A172 (cell line): ENCODE measurements around the gene PPM1G. TPM values are rescaled to one million over a fixed set of nuclear protein-coding genes. Genes with fewer than 3 reads are reported as not detected.

Experiments used
- DNase-seq: peaks from one replicate; pipeline ENCODE4 v3.0.0-alpha.2; 2015; ENCODE audit warnings: low spot score
- total RNA-seq: library from RNA; depleted of rRNA; stranded (reverse); fragments of >200 nt; shearing (Covaris generic); gene quantifications from 2 replicates; pipeline ENCODE4 v1.2.3, GENCODE V29; 2014; rRNA removed

Gene PPM1G
- total RNA-seq, 1 experiment from 2014 or later, result 200 TPM

- no peak for DNase-seq
Observed at GRCh38 chr2:27335311-27335710, 74.1 kb downstream of the PPM1G start.

Other genes with a start within 250 kb of the PPM1G start
- 191 and 231 TPM in 2 replicates for gene ATRAID, start 197.6 kb downstream of the PPM1G start, total RNA-seq
- gene SLC5A6, start 197.3 kb downstream of the PPM1G start, total RNA-seq, result 41.8 and 67.4 TPM in 2 replicates
- 27.5 and 30.9 TPM in 2 replicates for gene CAD, start 192.2 kb downstream of the PPM1G start, total RNA-seq
- 3.2 and 6.5 TPM in 2 replicates for gene SLC30A3, start 146.5 kb downstream of the PPM1G start, total RNA-seq
- not detected in 2 replicates for gene DNAJC5G, start 134.2 kb downstream of the PPM1G start, total RNA-seq
- 0.96 and 0.98 TPM in 2 replicates for gene TRIM54, start 127.2 kb downstream of the PPM1G start, total RNA-seq
- gene UCN, start 101.1 kb downstream of the PPM1G start, total RNA-seq, result 4.1 and 5.0 TPM in 2 replicates
- gene MPV17, start 86.5 kb downstream of the PPM1G start, total RNA-seq, result 91.0 and 108 TPM in 2 replicates
- gene GTF3C2, start 52.8 kb downstream of the PPM1G start, total RNA-seq, result 56.4 and 67.8 TPM in 2 replicates
- gene EIF2B4, start 39.3 kb downstream of the PPM1G start, total RNA-seq, result 31.2 and 43.4 TPM in 2 replicates
- 202 and 226 TPM in 2 replicates for gene SNX17, start 39.0 kb downstream of the PPM1G start, total RNA-seq
- 1.4 TPM in 1 of 2 replicates, not detected in the other for gene ZNF513, start 28.9 kb downstream of the PPM1G start, total RNA-seq
- gene NRBP1, start 19.0 kb upstream of the PPM1G start, total RNA-seq, result 170 and 206 TPM in 2 replicates
- not detected in 2 replicates for gene KRTCAP3, start 32.8 kb upstream of the PPM1G start, total RNA-seq
- gene IFT172, start 80.2 kb upstream of the PPM1G start, total RNA-seq, result 24.3 and 39.8 TPM in 2 replicates
- 8.2 and 13.4 TPM in 2 replicates for gene FNDC4, start 85.6 kb upstream of the PPM1G start, total RNA-seq
- not detected in 2 replicates for gene GCKR, start 87.2 kb upstream of the PPM1G start, total RNA-seq
- 14.8 and 16.7 TPM in 2 replicates for gene ZNF512, start 173.5 kb upstream of the PPM1G start, total RNA-seq
- gene CCDC121, start 219.4 kb upstream of the PPM1G start, total RNA-seq, result 1.6 and 6.5 TPM in 2 replicates
- 76.1 and 91.6 TPM in 2 replicates for gene GPN1, start 219.5 kb upstream of the PPM1G start, total RNA-seq